ENCODE data around the gene IRF7.
"Not testable (repeated sequence)": the region's sequence is repeated elsewhere in the genome, so short reads cannot be mapped to it uniquely, and the experiment has no call there.

The IRF7 gene

DNA sequence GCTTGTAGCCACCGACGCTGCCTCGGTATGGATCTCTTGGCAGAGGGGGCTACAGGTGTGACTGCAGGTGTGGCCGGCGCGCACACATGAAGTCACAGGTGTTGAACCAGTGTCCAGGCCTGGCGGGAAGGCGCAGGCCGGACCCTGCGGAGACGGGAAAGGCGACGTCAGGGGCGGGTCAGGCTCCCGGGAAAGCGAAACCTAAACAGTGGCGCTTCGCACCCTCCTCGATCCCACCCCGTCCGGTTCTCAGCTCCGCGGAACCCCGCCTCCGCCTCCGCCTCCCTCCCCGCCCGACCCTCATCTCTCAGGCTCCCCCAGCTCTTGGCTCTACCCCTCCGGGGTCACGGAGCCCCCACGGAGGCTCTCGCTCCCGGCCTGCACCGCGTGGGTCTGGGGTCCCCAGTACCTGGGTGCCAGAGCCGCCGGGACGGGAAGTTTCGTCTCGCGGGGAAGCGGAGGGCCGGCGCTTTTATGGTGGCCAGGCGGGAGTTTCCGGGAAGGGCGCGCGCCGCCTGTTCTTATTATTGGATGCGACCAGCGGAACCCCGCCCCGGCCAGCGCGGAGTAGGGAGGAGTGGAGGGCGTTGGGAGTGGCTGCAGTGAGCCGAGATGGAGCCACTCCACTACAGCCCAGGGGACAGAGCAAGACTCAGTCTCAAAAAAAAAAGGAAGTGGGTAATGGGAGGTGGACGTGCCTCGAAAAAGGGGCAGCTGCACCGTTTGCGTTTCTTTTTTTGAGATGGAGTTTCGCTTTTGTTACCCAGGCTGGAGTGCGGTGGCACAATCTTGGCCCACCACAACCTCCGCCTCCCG lies at the start of gene IRF7:
Gene IRF7 (minus strand): TSS at position 447 of the 816 bp plus-strand sequence. CDS start 586 bp downstream, outside the sequence.
- DNase-seq, result peak; percentile 78 to 81

DNA sequence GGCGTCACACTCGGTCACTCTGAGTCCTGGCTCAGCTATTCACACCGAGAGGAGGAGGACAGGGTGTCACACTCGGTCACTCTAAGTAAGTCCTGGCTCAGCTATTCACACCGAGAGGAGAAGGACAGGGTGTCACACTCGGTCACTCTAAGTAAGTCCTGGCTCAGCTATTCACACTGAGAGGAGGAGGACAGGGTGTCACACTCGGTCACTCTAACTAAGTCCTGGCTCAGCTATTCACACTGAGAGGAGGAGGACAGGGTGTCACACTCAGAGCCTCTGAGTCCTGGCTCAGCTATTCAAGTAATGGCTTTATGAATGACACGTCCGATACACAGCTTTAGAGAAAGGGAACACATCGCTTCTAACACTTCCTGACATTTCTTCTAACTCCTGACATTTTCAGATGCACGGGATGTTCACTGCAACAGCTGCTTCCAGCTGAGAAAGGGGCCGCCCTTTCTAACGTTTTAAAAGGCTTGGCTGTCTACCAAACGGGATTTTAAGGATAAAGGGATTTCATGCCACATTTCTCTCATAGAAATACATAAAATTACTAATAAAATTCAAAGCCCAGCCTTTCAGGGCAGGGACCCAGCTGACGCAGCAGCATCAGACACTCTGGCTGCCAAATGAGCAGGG lies 49.4 kb upstream of the IRF7 start:
- no peak for DNase-seq

DNA sequence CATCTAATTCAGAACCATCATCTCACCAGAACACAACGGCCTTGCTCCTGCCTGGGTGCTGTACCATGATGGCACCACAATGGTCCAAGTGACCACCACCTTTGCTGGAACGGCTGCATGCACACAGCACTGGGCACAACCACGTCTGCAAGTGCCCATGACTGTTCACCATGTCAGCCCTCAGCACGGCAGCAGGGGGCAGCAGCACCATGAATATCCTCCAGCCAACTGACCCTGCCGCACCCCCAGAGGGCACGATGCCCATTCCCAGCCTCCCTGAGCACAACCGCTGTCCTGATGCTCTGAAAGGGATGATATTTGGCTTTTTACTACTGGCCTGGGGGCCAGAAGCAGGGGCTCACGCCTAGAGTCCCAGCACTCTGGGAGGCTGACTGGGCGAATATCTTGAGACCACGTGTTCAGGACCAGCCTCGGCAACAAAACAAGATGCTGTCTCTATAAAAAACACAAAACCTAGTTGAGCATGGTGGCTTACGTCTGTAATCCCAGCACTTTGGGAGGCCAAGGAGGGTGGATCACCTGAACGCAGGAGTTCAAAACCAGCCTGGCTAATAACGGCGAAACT lies 47.0 kb upstream of the IRF7 start:
- peak in 1 of 2 donors; percentile 27 for DNase-seq

DNA sequence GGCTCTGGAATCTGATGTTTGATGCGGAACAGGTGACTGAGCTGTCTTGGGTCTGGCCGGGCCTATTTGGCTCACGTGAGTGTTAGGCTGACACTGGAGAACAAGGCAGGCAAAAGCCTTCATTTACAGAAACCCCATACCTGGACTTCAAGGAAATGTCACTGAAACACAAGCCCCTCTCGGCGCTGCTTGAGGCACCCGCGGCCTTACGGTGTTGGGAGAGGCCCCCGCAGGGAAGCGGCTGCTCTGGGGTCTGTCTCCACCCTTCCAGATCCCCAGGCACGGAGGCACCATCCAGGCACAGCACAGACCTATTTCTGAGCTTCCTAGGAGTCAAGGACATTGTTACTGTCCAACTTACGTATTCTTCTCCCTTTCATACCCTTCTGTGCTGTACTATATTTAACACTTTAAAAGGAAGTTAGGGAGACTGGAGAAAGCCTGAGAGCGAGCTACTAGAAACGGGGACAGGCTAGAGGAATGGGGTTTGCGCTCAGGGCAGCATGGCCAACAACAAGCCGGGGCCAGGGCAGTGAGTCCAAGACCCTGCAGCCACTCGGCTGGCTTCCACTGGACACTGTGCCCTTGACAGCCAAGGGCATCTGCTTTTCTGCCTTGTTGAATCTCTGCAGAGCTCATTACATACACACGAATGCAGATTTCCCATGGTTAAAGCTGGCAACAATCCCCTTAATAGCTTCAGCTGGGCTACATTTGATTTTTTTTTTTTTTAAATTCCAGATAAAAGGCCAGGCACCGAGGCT lies 45.1 kb upstream of the IRF7 start:
- no peak for DNase-seq

DNA sequence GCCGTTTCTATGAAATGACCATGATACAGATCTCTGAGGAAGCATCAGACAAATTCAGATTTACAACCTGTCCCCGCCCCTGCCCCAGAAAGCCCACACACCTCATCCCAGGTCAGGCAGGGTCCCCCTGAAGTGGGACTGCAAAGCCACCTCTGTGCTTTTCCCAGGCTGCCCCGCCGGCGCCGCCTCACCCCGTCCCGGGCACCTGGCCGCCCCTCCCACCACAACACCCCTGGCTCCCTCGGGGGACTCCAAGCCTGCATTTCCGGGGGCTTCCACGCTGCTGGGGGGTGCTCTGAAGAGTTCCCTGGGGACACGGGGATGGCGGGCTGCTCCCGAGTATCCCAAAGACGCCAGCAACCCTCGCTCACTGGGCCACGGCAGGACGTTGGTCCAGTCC lies 44.5 kb upstream of the IRF7 start:
- no peak for DNase-seq

DNA sequence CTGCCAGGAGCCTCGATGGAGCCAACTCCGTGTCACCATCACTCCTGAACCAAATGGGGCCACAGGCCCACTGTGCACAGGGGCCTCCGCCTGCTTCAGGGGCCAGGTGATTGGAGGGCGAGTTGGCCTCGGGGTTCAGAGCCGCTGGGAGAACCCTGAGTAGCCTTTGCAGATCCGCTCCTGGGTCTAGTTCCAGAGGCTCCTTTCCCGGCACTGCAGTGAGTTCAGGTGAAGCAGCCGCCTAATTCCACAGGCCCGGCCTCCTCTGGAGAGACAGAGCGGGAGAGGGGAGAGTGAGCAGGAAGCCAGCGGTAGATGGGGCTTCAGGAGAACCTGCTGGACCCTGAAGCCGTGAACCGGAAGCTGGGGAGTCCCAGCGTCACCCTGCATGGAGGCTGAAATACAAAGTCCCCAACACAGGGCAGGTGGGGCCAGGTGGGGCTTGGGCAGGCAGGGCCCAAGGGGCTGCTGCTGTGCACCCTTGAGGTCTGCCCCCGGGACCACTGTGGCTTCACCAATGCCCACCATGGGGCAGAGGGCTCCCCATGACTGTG lies 43.9 kb upstream of the IRF7 start:
- no peak for DNase-seq

DNA sequence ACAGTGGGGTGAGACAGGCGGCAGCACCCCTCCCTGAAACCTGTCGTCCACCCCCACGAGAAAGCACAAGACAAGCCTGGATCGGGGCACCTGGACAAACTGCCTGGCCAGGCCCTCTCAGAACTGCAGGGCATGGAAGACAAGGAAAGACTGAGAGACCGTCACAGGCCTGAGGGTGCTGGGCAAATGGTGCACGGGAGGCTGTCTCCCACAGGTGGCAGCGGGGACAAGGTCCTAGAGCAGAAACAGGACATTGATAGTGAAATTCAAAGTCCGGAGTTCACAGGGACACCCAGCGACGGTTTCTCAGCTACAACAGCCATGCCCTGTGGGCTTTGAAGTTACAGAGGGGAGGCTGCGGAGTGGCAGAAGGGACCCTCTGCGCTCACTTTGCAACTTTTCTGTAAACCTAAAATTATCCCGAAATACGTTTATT lies 42.0 kb upstream of the IRF7 start:
- no peak for DNase-seq

DNA sequence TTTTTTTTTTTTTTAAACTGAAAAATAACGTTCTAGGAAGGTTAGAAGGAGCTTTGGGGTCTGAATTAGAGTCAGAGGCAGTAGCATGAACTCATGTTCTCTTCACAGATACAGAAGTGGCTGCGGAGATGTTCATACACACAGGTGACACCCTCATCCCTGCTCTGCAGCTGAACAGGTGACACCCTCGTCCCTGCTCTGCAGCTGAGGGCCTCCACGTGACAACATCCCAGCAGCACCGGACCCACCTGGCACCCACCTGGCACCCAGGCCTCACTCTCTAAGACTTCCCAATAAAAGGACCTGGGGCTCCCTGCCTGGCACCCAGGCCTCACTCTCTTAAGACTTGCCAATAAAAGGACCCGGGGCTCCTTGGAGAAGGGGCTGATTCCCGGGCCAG lies 41.1 kb upstream of the IRF7 start:
- DNase-seq, result no peak

DNA sequence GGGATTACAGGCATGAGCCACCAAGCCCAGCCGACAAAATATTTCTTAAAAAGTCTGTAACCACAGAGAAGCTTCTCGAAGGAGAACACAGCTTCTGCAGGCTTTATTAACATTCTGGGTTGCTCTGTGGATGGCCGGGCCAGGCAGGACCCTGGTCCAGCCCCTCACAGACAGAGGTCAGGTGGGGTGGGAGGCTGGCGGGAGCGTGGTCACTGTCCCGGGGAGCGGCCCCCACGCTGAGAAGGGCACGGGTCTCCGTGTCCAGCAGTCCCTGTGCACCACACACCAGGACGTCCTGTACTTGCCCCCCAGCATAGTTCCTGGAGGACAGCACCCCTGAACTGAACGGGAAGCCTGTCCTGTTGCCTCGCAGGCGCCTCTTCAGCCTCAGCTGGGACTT lies 40.7 kb upstream of the IRF7 start:
- no peak for DNase-seq

DNA sequence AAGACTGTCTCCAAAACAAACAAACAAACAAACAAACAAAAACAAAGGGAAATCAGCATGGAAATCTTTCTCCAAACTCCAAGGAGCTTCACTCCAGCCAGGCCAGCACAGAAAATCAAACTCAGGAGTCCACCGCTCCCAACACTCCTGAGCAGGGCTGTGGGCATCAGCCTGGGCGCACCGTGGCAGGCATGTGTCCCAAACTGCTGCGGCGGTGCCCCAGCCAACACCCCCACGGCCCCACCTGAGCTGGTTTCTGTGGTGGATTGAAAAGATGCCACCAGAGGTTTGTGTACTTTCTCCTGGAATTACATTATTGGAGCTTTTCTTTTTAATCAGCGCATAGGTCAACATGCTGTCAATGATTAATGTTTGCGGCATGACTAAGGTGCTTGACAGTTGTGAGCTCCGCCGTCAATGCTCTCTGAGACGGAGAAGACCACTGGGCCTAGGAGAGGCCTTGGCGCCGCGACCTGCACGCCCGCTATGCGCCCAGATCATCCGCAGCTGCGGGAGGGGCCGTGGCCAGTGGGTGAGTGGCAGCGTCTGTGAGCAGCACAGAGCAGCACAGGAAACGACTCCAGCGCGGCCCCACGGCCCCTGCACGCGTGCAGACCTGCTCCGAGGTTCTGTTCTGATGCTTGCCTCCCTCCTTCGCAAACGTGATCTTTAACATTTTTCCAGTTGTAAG lies 39.4 kb upstream of the IRF7 start:
- DNase-seq, result no peak

DNA sequence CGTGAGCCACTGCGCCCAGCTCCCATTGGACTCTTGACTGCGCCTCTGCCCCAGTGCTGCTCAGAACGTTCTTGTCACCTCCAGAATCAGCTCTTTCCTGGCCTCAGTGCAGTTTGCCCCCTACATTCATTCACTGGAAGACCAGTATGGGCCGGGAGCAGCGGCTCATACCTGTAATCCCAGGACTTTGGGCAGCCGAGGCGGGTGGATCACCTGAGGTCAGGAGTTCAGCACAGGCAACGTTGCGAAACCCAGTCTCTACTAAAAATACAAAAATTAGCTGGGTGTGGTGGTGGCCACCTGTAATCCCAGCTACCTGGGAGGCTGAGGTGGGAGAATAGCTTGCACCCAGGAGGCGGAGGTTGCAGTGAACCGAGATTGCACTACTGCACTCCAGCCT lies 38.7 kb upstream of the IRF7 start:
- not testable (repeated sequence) for DNase-seq

DNA sequence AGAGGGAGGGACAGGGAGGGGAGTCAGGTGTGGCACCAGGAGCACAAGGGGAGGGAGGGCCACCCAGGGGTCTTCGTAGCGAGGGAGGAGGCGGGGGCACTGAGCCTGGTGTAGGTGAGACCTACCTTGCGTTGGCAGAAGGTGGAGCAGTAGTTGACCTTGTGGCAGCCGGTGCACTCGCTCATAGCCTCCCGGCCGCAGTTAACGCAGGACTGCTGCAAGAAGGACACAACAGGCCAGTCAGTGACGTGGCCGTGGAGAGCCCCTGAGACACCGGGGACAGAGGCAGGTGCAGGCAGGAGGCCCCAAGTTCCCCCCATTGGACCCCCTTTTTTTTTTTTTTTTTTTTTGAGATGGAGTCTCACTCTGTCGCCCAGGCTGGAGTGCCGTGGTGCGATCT lies 38.1 kb upstream of the IRF7 start:
- no peak for DNase-seq

DNA sequence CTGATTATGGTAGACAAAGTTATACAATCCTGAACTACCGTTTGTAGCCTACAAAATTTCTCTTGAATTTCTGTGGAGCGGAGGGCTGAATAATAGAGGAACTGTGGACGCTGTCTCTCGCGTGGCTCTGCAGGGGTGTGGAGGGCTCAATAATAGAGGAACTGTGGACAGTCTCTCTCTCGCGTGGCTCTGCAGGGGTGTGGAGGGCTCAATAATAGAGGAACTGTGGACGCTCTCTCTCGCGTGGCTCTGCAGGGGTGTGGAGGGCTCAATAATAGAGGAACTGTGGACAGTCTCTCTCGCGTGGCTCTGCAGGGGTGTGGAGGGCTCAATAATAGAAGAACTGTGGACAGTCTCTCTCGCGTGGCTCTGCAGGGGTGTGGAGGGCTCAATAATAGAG lies 37.4 kb upstream of the IRF7 start:
- not testable (repeated sequence) for DNase-seq

DNA sequence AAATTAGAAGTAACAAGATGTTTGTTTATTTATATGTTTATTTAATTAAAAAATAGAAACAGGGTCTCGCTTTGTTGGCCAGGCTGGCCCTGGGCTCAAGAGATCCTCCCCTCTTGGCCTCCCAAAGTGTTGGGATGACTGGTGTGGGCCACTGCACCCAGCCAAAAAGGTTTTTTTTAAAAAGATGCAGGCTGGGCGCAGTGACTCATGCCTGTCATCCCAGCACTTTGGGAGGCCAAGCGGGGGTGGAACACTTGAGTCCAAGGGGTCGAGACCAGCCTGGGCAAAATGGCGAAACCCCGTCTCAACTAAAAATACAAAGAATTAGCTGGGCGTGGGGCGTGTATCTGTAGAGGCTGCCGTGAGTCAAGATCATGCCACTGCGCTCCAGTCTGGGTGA lies 34.7 kb upstream of the IRF7 start:
- DNase-seq, result no peak

DNA sequence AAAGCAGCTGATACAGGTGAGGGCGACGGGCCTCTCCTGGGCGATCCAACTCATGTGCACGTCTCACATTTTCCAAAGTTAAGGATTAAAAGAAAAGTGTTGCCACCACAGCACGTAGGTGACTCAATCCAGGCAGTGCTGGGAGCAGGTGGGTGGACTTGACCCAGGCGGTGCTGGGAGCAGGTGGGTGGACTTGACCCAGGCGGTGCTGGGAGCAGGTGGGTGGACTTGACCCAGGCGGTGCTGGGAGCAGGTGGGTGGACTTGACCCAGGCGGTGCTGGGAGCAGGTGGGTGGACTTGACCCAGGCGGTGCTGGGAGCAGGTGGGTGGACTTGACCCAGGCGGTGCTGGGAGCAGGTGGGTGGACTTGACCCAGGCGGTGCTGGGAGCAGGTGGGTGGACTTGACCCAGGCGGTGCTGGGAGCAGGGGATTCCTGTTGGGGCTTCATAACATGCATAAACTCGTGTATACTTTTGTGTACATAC lies 32.0 kb upstream of the IRF7 start:
- not testable (repeated sequence) for DNase-seq

DNA sequence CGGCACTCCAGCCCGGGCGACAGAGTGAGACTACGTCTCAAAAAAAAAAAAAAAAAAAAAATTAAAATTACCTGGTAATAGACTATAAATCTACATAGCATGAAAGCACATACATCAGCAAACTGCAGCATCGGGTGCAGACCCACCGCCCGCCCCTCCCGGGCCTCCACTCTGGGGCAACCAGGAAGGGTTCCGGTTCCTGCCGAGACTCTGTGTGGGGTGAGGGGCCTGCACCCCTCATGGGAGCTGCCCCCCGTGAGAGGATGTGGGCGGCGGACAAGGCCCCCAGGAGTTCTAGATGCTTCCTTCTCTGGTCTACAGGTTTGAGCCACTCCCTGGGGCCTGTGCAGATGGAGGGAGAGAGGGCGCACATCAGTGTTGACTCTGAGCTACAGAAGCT lies 30.5 kb upstream of the IRF7 start:
- DNase-seq, result no peak

DNA sequence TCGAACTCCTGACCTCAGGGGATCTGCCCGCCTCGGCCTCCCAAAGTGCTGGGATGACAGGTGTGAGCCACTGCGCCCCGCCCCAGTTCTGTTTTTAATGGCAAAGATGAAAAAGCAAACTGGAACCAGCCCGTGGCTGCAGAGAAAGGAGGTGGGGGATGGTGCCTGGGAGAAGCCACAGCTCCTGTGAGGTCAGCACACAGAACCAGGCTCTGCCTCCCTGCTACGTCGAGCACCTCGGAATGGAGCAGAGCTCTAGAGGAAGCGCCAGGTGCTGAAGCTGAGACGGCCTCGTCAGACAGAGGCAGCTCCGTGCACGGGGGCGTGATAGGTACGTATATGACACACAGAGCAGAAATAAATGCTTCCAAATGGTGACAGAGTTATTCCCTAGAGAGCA lies 29.8 kb upstream of the IRF7 start:
- DNase-seq, result no peak

DNA sequence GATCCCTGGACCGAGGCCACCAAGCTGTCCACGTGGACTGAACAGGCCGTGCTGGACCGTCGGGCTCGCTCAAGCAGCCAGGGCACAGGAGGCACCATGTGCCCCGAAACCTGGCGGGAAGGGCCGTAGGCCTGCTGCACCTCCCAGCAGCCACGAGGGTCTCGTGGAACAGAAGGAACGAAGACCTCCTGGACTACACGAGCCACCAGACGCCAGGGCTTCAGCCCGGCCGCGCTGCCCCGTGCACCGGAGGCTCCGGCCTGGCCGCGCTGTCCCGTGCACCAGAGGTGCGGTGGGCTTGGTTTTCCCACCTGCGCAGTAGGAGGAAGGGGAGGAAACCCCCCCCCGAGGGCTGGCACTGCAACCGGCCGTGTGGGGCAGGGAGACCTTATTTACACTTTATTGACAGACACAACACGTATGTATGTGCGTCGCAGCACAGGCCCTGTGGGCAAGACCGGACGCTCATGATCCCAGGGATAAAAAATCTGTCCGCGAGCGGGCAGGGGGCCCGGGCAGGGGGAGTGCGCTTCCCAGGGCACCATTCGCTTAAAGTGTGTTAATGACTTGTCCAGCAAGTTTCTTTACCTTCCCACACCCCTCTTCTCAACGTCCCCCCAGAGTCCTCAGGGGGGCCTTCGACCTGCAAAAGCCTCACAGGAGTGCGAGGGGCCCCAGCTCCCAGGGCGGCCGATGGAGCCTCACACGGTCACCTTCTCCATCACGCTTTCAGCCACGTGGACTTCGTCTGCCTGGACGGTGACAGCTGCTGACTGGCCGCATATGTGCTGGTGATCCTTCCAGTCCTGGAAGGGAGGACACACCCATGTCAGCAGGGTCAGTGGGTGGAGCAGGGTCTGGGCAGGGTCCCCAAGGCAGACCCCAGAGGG lies 28.3 kb upstream of the IRF7 start:
- no peak for DNase-seq

DNA sequence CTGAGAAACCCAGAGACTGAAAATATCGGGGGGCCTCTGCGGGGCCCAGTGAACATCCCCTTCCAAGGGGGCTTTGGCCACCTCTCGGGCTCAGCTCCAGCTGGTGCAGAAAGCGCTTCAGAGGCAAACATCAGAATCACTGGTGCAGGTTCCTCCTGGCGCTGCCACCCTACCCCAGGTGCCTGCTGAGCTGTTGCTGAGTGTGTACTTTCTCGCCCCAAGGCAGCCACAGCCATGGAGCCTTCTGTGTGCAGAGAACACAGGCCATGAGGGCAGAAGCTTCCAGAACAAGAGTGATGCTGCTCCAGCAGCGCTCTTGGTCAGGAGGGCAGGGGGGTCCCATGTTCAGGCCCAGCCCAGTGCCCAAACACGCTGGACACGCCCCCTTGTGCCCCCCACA lies 27.6 kb upstream of the IRF7 start:
- DNase-seq, result no peak

DNA sequence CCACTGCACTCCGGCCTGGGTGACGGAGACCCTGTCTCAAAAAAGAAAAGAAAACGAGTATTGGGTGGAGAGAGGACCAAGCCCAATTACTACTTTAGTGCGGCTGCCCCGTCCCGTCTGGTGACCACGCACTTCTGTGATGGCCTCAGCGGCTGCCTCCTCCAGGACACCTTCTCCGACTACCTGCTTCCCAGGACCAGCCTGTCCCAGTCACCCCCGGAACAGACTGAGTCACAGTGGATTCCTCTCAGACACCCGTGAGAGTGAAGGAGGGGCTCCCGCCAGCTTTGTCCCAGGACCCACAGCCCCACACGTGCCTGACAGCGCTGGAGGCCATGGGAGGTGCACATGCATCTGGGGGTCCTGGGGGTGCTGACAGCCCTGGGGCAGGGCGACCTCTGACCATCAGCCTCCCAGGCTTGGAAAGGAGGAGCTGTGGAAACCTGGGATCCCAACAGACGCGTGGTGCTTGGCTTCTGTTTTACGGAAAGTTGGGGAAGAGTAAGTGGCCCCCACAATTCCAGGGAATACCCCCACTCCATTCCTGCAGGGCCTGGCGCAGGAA lies 26.1 kb upstream of the IRF7 start:
- no peak for DNase-seq
